ENCODE results near the gene CRYBB3.

CRYBB3 gene

DNA sequence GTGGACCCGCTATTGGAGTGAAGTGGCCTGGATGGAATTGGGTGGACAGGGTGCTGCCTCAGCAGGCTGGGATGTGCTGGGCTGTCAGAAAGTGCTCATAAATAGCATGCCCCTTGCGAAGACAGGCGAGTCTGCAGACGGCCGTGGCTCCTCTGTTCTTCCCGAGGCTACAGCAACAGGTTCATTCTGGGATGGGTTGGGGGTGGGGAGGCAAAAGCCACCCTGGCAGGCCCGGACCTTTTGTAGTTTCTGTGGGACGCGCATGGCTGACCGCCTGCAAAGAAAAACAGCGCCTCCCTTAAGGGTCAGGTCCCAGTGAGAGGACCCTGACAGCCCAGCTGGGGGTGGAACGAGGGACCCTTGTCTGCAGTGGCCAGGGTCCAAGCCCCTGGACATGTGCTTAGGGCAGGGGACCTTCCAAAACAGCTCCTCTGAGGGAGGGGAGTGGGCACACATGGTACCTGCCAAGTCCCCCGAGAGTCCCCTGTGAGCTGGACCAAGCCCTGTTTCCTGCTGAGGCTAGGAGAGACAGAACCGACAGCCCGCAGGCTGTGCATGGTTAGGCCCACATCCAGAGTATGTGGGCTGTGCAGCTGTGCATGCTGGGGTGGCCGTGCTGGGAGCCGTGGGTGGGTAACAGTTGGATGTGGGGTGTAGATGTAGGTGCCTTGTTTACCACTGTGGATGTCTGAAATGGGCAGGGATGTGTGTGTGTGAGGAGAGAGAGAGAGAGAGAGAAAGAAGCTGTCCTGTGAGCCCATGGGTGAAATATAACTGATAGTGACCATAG is at the start of gene CRYBB3:
Gene CRYBB3 (plus strand): TSS at position 128 of the 790 bp plus-strand sequence. CDS start 1,539 bp downstream, outside the sequence.
- no peak for DNase-seq

DNA sequence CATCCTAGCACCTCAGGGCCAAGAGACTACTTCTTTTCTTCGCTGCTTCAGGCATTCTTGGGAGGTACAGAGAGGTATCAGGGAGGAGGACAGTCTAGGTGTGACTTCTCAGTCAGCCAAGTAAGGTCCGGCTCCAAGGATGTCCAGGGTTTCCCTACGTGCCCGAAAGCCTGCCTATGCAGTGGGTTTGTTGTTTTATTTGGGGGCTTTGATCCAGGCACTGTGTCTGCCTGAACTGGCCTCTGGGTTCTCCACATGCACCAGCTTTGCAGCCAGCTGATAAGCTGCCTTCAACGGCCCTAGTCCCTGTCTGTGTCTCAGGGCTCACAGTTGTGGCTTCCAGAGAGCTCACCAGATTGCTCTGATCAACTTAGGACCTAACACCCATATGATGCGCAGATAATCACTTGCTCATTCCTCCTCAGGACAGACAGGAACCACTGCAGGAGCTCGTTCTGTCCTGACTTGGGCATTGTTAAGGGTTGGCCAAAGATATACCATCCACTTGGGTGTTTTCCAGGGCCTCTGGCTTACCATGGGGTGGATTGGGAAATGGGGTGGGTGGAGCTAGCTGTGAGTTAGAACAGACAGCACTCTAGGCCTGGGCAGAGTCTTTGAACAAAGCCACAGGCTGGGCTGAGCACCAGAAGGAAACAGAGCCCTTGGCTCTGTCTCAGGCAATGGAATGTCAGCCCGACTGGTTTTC is 45.5 kb upstream of the CRYBB3 start:
- DNase-seq, result no peak

DNA sequence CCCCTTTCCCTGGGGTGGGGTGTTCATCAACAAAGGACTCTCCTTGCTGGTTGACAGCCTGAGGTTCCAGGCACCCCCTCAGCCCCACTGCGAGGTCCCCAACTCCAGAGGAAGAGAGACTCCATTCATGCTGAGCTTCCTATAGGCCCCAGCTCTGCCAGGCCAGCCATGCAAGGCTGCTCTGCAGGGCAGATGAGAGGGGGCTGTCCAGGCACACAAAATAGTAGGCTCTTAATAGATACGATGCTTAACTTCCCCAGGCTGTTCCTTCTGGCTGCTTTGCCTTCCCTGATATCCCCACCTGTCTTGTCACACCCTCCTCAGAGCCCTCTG is 45.0 kb upstream of the CRYBB3 start:
- no peak for DNase-seq

DNA sequence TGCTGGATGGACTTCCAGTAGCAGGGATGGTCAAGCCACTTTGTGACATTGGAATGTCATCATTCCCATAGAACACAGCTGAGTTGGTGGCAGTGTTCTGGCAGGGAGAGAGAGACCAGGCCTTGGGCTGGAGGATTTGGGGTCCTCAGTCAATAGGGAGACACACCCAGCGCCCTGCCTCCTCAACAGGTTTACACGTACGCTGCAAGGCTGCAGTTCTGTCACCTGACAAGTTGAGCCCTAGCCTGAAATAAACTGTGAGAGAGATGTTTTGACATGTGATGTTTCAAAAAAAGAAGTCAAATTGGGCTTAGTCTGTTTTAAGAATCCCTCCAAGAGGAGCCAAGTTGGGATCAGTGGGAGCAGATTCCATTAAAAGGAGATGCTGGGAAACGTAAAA is 42.9 kb upstream of the CRYBB3 start:
- no peak for DNase-seq

DNA sequence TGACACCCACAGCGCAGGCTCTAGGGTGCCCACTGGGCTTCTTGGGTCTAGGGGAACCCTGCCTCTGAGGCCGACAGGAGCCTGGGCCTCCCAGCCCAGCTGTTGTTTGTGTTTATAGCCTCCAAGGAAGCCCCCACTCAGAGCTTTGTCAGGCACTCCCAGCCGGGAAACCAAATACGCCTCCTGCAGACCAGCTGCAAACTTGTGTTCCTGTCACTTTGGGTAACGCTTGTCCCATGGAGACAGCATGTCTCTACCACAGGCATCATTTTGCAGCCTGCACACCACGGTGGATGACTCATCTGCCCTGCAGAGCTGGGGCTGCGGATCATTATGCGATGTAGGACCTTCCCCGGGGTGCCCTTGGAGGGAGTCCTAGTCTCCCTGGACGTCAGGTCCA is 40.6 kb upstream of the CRYBB3 start:
- no peak for DNase-seq

DNA sequence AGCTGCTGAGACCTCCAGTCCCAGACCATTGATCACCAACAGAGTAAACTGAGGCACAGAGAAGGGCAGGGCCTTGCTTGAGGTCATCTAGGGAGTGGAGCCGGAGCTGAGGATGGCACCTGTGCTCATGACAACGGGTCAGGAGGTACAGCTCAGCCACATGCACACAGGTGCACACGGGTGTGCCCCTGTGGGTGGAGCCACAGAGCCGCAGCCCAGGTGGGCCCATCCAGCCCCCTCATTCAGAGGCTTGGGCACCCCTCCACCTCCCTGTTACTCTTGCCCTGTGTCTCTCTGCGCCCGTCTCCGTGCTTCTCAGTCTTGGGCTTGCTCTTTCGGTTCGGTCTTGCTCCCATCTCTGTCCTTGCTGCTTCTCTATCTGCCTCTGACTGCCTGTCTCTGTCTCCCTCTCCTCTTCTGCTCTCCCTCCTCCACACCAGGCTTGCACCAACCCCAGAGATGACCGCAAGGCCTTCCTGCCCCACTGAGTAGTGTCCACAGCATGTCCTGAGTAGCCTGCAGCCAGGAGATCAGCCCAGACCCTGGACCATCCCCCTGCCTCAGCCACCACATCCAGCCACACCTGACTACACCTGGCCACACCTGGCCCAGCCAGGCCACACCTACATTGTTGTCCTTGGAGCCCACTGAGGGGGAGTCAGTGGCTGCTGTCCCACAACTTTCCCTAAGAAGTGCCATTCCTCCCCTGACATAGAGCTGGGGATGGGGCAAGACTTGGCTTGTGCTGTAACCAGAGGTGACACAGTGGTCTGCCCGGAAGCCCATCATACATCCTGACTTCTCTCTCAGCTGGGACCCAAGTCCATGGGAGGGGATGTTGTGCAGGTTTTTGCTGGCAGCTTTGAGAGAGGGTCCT is 39.3 kb upstream of the CRYBB3 start:
- DNase-seq, result no peak

DNA sequence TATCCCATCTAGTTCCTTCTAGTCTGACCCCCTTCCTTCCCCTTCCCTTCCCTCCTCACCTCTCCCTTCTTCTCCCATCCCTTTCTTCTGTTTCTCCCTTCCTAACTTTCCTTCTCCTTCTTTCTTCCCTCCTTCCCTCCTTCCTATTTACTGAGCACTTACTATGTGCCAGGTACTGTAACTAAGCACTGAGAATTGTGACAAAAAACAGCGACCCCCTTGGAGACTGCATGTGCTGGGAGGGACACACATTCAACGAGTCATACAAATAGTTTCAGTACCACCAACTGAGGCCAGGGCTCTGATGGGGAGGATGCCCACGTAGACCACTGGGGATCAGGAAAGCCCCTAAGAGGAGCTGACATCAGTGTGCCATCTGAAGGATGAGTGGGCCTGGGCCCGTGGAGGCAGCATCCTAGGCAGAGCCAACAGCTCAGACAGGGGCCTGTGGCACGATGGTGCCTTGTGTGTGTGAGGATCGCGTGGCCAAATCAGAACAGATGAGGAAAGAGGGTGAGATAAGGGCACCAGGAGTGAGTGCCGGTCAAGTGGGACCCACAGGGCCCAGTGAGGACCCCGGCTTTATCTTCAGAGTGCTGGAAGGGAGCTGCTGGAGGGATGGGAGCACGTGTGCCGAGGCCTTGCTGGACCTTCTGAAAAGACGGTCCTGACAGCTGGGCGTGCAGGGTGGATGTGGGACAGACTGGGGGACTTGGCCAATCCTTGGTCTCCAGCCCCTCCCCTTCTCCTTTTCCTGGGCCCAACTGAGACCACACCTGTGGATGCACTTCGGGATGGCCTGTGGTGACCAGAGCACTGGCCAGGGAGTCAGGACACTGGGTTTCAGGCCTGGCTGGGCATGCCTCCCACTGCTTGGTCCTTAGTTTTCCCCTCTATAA is 38.4 kb upstream of the CRYBB3 start:
- no peak for DNase-seq

DNA sequence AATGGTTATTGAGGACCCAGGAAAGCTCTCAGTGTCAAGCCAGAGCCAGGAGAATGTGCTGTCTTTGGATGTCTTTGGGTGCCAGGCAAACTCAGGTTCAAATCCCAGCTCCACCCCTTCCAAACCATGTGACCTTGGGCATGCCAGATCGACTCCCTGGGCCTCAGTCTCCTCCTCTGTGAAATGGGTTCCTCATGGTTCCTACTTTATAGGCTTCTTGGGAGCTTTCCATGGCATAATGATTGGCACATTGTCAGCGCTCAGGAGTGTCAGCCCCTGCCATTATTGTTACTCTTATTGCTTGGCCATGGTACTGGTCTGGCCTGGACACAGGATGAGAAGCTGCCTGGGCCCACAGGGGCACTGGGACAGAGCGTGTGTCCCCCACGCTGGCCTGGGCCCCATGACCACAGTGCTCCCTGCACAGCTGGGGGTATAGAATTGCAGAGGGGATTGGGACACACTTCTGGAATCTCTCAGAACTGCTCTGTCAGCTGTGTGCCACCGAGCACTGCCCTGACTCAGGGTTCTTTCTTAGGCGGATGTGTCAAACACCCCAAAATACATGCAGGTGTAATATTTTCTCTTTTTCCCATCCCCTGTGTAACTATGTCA is 37.6 kb upstream of the CRYBB3 start:
- DNase-seq, result no peak

DNA sequence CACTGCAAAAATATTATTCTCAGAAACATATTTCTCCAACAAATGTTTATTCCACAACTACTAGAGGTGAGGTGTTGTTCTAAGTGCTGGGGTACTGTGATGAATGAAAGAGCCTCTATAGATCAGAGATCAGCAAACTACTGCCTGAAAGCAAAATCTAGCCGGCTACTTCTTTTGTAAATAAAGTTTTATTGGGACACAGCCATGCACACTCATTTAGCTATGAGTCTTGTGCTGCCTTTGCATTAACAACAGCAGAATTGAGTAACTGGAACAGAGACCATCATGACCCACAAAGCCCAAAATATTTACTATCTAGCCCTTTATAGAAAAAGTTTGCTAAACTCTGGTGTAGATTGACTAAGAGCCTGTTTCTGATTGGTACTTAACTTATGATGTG is 37.1 kb upstream of the CRYBB3 start:
- DNase-seq, result no peak

DNA sequence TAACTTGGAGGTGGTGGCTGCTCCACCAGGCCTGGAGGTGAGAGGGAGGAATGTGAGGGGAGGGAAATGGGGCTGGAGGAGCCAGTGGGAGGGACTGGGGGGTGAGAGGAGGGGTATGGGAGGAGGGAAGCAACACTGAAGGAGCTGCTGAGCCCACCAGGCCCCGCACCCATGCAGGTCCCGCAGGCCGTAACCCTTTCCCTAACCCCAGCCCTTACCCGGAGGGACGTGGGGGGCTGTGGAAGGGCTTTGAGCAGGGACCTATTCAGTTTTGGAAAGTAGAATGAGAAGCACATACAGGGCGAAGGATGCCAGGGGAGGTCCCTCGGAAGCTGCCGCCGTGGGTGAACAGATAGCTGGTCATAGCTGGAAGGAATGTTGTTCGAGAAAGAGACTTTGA is 33.9 kb upstream of the CRYBB3 start:
- DNase-seq, result no peak

DNA sequence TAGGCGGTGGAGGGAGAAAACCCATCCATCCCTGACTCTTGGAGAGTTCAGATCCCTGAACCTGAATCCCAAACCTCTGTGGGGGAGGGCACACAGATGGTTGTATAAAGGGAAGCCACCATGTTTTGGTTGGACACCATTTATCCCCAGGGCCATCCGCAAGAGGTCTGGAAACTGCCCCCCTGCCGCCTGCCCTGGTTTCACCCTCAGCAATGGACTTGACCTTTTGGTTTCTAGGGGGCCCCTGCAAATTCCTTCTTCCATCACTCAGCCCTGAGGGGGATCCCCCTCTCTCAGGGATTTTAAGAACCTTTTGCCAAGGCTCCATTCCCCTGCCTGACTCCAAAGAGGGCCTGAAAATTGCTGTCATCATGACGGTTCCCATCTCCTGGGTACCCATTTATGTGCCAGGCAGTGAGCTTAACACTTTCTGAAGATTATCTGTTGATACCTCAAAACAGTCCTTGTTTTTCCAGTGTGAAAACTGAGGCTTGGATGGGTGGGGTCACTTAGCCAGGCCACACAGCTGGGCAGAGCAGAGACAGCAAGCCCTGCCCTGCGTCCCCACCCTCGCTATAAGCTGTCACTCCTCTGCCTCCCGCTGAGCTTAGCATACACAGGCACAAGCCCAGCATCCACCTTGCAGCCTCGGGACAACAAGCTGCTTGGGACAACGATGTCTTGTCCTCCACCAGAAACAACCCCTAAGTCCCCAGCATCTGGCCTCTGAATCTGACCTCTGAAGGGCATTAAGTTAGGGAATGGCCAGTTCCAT is 33.2 kb upstream of the CRYBB3 start:
- DNase-seq, result no peak

DNA sequence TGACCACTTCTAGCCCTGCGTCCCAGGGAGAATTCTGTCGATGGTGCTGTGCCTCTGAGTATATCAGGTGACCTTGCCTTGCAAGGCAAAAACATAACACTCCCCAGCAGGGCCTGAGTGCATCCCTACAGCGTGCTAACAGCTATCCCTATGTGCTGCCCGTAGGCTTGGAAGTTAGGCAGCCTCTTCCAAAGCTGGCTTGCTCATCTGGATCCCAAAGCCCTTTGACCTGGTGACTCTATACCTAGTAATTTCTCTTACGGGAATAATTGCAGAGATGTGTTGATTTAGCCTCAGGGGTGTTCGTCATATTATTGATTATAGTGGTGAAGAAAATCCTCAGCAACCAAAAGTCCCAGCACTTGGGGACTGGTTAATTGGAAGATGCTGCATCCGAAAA is 32.6 kb upstream of the CRYBB3 start:
- DNase-seq, result no peak

DNA sequence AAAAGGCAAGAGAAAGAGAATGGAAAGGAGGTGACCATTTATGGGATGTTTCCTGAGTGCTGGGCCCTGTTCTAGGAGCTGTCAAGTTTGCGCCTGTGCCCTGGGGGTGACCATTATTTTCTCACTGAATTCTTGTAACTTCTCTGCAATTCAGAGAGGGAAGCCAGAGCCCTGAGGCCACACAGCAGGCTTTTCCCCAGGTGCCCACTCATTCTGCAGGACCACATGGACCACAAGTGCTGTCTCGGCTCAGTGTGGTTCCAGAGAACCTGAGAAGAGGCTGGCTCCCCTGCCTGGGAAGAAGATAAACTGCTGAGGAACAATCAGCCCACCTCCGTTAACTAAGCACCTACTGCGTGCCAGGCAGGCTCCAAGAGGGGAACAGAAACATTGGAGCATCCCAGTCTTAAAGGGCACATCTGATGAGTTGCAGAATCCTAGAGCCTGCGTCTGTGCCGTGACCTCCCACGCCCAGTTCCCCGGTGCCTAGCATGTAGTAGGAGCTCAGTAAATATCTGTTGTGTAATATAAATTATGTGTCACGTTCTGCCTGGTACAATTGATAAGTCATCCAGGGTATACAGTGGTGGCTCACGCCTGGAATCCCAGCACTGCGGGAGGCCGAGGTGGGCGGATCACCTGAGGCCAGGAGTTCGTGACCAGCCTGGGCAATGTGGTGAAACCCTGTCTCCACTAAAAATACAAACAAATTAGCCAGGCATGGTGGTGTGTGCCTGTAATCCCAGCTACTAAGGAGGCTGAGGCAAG is 31.6 kb upstream of the CRYBB3 start:
- no peak for DNase-seq

DNA sequence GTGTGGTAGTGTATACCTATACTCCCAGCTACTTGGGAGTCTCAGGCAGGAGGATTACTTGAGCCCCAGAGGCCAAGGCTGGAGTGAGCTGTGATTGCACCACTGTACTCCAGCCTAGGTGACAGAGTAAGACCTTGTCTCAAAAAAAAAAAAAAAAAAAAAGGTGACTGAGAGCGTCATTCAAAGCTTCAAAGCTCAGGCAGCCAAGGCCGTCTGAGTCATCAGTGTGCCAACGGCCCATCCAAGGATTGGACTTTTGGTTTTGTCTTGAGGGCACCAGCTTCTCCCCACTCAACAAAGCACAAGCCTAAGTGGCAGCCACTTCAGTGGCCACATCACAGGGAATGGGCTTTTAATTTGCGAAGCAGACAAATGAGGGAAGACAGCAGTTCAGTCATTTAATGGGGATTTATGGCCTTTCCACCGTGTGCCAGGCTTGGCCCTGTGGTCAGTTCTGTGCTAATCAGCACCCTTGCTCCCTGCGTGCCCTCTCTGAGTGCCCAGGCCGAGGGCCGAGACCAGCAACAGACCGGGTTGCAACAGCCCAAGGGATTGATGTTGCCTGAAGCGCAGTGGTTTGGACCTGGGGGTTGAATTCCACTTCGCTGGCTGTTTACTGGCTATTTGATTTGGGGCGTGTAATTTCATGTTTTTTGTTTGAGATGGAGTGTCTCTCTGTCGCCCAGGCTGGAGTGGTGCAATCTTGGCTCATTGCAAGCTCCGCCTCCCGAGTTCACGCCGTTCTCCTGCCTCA is 30.2 kb upstream of the CRYBB3 start:
- no peak for DNase-seq

DNA sequence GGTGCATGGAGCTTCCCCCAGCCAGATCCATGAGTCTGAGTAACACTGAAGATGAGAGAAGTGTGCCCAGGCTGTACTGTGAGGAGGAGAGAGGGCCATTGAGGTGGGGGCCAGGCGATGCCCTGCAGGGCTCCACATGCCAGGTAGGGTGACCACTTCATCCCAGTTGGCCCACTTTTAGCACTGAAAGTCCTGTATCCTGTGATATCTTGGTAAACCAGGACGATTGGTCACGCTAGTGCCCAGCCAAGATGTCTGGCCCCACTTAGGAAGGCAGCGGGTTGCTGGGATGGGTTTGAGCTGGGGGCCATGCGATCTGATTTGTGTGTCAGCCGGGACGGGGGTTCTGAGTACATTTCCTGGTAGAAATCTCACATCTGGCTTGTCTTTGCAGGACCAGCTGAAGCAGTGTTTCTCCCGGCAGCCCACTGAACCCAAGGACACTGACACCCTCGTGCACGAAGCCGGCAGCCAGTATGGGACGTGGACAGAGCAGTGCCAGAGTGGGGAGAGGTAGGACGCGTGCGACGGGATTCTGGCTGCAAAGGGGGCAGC is 29.2 kb upstream of the CRYBB3 start:
- no peak for DNase-seq

DNA sequence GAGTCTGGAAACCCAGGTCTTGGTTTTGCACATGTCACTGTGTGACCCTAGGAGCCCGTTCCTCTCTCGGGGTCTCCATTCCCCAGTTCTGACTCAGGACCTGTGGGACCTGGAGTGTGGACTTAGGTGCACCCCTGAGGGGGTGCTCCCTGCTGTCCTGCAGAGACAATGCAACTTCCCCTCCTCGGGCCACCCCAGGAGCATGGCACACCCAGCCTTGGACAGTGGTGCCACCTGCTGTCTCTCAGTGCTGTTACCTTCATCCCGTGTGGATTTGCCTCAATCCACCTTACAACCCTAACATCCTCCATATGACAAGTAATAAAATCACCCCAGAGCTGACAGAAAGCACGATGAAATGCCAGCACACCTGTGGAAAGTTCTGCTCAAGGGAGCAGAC is 27.5 kb upstream of the CRYBB3 start:
- no peak for DNase-seq

DNA sequence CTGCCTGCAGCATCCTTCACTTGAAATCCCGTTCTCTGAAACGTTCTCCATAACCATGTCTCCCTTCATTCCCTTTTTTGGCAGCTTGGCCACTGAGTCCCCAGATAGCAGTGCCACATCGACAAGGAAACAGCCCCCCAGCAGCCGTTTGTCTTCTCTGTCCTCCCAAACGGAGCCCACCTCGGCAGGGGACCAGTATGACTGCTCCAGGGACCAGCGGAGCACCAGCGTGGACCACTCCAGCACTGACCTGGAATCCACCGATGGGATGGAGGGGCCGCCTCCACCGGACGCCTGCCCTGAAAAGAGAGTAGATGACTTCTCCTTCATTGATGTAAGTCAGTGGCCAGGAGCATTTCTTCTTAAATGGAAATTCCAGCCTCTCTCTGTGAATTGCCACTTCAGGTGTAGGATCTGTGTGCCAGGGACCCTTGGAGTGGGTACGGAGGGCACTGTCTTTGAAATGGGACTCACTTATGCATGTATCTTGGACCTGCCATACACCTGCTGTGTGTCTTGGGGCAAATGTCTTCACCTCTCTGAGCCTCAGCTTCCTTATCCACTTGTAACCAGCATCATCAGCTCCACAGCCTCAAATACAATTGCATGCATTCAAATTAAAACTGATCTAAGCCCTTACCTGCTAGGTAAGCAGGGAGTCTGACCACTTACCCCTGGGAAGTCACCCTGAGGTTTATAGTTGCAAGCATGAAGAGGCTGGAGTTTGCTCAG is 25.3 kb upstream of the CRYBB3 start:
- no peak for DNase-seq

DNA sequence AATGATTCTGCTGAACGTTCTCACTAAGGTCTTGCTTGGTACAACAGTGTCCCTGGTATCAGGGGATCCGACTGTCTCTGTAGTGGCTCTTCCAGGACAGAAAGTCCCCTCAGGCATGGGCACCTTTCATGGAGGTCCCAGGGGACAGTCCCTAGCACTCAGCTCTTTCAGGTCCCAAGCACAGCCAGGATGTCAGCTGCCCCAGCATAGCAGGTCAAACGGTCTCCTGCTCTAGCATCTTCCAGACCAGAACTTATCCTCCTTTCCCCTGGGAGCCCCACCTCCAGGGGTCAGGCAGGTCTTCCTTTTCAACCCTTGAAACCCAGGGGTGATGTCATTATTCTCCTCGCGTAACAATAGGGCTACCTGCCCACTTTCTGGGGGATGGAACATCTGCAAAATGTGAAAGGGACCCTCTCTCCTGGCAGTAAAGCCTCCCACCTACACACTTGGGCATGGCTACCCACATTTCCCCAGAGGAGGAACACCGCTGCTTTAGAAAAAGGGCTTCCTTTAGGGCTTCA is 24.7 kb upstream of the CRYBB3 start:
- no peak for DNase-seq

Data from cerebellar nuclear complex (tissue), 1 donor.